ENCODE measurements around the gene PLEKHM1.

- TF ChIP-seq EZH2 (IDR thresholded peaks at IDR 0.05; ENCODE audit: borderline replicate concordance) (no peak), EZH2phosphoT487 (IDR thresholded peaks at IDR 0.05; ENCODE audit: low read depth, severe bottlenecking, unreplicated experiment) (no peak)
These were observed 65.8 kb downstream of the PLEKHM1 start for GRCh38 chr17:45424769-45425124.
